NB4 (cell line): Measurements from ENCODE around the gene DNAH17.
A peak's percentile ranks its signal among the peaks of the same experiment; 100 is the strongest.

ENCODE experiments used
- DNase-seq: peaks from one replicate; pipeline ENCODE4 v3.0.0; 2010; ENCODE audit warnings: low read depth
- H3K4me3 ChIP-seq: one replicate; pipeline ENCODE4 v1.5.1; 2011; ENCODE audit warnings: mild to moderate bottlenecking, low read depth, low read length, moderate library complexity
- CTCF ChIP-seq: IDR thresholded peaks from one replicate; pipeline ENCODE4 v1.5.1; 2012; ENCODE audit warnings: low read depth, low read length
- MAX ChIP-seq: IDR thresholded peaks from 2 replicates; pipeline ENCODE4 v1.6.1; 2011; ENCODE audit warnings: low read depth, low read length
- MYC ChIP-seq: IDR thresholded peaks from 2 replicates; pipeline ENCODE4 v1.6.1; 2011; ENCODE audit warnings: low read depth, low read length
- POLR2A ChIP-seq: IDR thresholded peaks from 2 replicates; pipeline ENCODE4 v1.6.1; 2011; ENCODE audit warnings: mild to moderate bottlenecking; ENCODE audit not compliant: insufficient read length; ENCODE audit errors: extremely low read depth

Gene DNAH17

DNA sequence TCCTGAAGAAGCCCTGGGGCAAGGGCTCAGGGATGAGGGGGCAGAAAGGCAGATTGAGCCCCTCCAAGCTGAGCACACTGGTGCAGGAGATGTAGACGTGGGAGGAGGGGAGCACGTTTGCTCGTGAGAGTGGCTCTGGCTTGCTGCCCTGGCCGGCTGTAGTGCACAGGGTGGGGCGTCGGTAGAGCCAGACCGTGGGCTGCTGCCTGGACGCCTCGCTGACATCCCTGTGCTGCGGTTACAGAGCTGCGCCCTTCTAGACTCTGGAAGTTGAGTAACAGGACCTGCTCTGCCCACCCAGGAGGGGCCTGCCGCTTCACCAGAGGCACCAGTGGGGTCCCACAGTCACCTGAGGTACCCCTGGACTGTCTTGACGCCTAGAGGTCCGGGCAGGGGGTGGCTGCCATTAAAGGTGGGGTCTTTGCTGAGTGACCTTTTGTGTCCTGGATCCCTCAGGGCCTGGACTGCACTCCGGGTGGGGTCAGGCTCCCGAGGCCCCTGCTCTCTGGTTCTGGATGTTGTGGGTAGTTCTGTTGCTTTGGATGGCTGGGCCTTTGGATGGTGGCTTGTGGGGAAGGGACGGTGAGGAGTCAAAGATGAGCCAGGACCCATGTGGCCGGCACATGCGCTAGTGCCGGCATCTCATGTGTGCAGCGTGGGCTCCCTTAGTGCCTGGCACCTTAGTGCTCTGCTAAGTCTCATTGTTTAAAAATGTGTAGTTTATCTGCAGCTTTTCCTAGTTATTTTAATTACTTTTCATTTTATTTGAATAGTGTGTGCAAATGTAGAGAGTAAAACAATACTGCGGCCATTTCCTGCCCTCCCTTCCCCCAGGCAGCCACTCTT is 157.0 kb downstream of the DNAH17 start:
- TF ChIP-seq MAX: no peak
- no peak for TF ChIP-seq POLR2A
- TF ChIP-seq MYC: no peak
- TF ChIP-seq CTCF: no peak
- no peak overlapping the region for H3K4me3 ChIP-seq
- DNase-seq: no peak

DNA sequence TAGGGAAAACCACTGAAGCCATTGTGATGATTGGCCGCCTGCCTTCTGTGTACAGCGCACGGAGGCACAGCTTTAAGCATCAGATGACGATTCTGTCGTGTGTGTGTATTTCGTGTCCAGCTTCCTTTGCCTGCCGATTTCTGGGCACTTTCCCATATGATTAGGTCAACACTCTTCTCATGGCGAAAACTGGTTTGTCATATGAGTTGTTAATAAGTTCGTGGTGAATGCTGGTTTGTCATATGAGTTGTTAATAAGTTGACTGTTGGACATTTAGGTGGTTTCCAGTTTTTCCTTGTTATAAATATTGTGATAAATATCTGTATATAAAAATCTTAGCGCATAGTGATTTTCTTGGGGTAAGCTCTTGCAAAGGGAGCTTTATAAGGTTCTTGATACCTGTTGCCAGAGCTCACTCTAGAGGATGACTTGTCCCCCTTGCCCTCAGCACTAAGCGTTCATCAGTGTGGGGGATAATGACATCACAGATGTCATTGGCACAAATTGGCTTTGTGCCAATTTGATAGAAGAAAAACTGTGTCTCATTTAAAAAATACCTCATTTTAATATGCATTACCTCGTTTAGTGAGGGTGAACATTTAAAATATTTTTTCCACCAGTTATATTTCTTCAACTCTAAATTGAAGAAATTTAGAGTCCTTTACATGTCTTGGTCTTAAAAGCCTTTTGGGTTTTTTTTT is 158.7 kb downstream of the DNAH17 start:
- no peak for TF ChIP-seq MYC
- TF ChIP-seq CTCF: no peak
- TF ChIP-seq MAX: no peak
- TF ChIP-seq POLR2A: no peak
- no peak overlapping the region for H3K4me3 ChIP-seq
- no peak for DNase-seq

DNA sequence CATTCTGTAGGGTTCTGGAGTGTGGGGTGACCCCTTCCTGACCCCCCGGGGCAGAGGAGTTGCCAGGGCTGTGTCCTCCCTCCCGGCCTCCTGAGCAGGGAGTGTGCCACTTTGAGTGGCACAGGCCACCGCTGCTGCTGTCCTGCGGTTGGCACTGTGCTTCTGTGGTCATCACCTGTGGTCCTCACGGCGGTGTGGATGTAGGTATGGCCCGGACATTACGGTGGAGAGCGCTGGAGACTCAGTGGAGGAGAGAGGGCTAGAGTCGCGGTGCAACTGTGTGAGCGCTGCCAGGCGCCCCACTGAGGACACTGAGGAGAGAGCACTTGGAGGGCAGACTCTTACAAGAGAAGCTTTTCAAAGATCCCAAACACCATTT is 159.7 kb downstream of the DNAH17 start:
- no peak for DNase-seq
- TF ChIP-seq MYC: no peak
- TF ChIP-seq POLR2A: no peak
- TF ChIP-seq CTCF: no peak
- no peak for TF ChIP-seq MAX
- no peak overlapping the region for H3K4me3 ChIP-seq

DNA sequence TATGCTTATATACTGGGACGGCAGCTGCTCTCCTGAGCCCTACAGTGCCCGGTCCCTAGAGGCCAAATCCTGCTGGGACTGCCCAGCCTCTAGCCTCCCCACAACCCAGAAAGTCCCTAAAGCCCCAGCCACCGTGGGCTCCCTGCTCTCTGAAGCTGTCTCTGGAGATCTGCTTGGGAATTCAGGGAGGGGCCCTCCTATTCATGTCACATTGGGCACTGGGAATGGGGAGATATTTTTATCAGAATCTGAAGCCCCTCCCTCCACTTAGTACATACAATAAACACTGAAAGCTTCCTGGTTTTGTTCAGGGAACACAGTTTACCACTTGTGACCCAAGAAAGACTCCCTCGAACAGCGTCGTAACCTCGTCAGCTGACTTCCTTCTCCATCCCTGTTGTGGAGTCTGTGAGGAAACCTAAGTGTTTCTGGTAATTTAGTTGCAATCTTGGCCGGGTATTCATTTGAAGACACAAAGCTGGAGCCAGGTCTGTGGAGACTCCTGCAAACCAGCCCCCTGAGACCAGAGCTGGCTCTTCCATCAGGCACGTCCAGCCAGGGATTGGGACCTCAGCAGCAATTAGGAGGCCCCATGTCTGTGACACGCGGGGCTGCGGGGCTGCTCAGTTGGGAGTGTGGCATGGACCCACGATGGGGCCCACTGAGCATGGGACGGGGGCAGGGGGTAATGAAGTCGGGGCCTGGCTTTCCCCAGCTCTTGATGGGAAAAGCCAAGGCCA is 160.2 kb downstream of the DNAH17 start:
- DNase-seq: peak; percentile 69
- TF ChIP-seq MAX (no peak), POLR2A (no peak), CTCF (no peak), MYC (no peak)
- H3K4me3 ChIP-seq: no peak overlapping the region

DNA sequence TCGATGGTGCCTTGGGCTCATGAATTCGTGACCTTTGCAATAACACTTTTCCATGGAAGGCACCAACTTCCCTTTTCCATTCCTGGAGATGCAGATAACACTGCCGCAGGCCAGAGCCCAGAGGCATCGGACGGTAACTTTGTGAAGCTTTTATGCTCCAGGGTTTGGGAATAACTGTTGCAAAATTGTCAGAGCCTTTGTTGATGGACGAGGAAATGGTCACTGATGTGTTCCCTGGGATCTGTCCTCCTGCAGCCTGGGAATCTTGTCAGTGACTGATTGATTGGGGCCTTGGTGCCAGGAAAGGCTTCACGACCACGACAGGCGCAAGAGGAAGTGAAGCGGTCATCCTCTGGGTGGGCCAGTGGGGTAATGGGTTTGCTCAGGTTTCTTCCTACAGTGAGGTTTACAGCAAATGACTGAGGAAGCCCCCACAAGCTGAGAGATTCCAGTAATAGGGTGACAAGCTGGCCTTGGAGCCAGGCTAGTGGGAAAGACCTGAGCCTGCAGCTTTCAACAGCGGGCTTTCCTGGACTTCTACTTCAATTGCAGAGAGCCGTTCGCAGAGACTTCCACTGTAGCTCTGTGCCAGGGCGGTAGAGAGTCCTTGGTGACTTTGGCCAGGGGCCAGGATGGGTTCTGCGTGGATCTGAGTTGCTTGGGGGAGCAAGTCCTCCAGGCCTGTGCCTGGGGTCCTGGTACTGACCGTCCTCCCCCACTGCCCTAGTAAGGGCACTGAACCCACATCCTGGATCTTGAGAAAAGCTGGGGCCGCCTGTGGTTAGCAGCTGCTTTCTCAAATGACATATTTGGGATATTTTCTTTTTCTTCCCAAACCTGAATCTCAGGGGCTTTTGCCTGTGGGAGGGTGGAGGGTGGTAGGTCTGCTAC is 161.1 kb downstream of the DNAH17 start:
- H3K4me3 ChIP-seq: no peak overlapping the region
- no peak for TF ChIP-seq MAX
- no peak for TF ChIP-seq CTCF
- no peak for TF ChIP-seq MYC
- no peak for TF ChIP-seq POLR2A
- peak; percentile 26 for DNase-seq
